AML-193 (cell line): Measurements from ENCODE around the gene NEBL.
A peak's percentile ranks its signal among the peaks of the same experiment; 100 is the strongest.

Source experiments
- DNase-seq, 2 experiments: peaks; one replicate each; lab custom pipeline; 2025; lab: John Stamatoyannopoulos, UW

Gene NEBL

GRCh38 chr10:20778008-20778757, 118.9 kb downstream of the NEBL start:
- DNase-seq, result no peak

GRCh38 chr10:20776384-20777118, 120.6 kb downstream of the NEBL start:
- no peak for DNase-seq

- no peak for DNase-seq
These were observed 126.1 kb downstream of the NEBL start for GRCh38 chr10:20771051-20771450.

GRCh38 chr10:20769481-20769880, 127.6 kb downstream of the NEBL start:
- DNase-seq, result no peak

GRCh38 chr10:20768843-20769242, 128.3 kb downstream of the NEBL start:
- peak; percentile 20 to 28 for DNase-seq

- DNase-seq, result no peak
These were observed 130.1 kb downstream of the NEBL start for GRCh38 chr10:20767028-20767427.

GRCh38 chr10:20765066-20765465, 132.0 kb downstream of the NEBL start:
- no peak for DNase-seq

GRCh38 chr10:20760460-20760859, 136.7 kb downstream of the NEBL start:
- no peak for DNase-seq

- no peak for DNase-seq
These were observed 148.6 kb downstream of the NEBL start for GRCh38 chr10:20748551-20748950.

- no peak for DNase-seq
These were observed 149.3 kb downstream of the NEBL start for GRCh38 chr10:20747782-20748181.

GRCh38 chr10:20746856-20747255, 150.3 kb downstream of the NEBL start:
- no peak for DNase-seq

GRCh38 chr10:20745556-20746375, 151.3 kb downstream of the NEBL start:
- DNase-seq, result no peak

GRCh38 chr10:20744821-20745220, 152.3 kb downstream of the NEBL start:
- DNase-seq, result no peak

GRCh38 chr10:20743942-20744341, 153.2 kb downstream of the NEBL start:
- no peak for DNase-seq

- no peak for DNase-seq
These were observed 154.2 kb downstream of the NEBL start for GRCh38 chr10:20742737-20743541.

GRCh38 chr10:20740120-20740519, 157.0 kb downstream of the NEBL start:
- no peak for DNase-seq

GRCh38 chr10:20737107-20737506, 160.0 kb downstream of the NEBL start:
- no peak for DNase-seq
